HS-5 (cell line): Measurements from ENCODE around the gene MKRN1.
"Not testable (repeated sequence)": the region's sequence is repeated elsewhere in the genome, so short reads cannot be mapped to it uniquely, and the experiment has no call there.

ENCODE experiments used
- DNase-seq: peaks from one replicate; pipeline ENCODE4 v3.0.0-alpha.2; 2012; ENCODE audit warnings: low read depth

The MKRN1 gene

DNA sequence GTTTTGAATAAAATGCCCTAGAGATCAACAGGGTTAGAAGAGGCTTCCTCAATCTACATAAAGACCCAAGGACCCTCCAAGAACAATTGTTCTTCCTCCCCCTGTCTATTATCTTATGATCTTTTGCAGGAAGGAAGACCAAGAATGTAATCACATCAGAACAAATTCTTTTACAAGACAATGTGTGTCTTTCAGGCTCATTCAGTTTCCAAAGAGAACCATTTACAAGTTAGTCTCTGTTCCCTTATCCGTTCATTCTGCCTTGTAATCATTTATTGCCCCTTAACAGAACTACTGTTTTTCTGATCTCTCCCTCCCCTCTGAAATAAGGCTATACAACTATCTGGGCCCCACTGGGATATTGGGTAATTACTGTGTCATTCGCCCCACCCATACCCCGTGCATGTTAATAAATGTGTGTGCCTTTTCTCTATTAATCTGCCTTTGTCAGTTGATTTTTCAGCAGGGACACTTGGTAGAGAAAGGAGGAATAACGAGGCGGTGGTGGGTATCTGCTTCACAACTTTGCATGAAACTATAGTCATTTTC is 5.7 kb upstream of the MKRN1 start:
- no peak for DNase-seq

DNA sequence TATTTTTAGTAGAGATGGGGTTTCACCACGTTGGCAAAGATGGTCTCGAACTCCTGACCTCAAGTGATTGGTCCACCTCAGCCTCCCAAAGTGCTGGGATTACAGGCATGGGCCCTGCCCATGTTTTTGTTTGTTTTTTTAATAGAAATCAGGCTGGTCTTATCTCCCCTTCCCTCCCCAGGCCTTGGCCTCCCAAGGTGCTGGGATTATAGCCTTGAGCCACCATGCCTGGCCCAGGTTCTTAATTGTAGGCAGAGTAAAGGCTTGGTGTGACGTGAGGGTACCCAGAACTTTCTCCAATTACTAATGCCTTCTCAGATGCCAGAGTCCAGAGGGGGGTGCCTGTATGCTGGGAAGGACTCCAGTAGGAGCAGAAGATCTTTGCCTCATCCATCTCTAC is 5.2 kb upstream of the MKRN1 start:
- DNase-seq = no peak

DNA sequence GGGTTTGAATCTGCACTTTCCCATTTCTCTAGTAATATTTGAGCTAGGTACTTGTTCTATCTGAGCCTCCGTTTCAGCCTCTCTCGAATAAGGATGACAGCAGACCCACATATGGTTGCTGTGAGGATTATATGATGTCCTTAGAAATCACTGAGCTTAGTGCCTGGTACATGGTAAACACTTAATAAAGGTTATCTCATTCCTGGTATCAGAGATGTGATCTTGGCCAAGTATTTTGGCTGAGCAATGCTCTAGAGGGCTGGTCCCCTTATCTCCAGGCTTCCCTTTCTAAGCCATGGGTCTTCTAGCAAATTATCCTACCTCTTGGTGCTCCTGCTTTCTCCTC is 407 bp upstream of the MKRN1 start:
- no peak for DNase-seq

DNA sequence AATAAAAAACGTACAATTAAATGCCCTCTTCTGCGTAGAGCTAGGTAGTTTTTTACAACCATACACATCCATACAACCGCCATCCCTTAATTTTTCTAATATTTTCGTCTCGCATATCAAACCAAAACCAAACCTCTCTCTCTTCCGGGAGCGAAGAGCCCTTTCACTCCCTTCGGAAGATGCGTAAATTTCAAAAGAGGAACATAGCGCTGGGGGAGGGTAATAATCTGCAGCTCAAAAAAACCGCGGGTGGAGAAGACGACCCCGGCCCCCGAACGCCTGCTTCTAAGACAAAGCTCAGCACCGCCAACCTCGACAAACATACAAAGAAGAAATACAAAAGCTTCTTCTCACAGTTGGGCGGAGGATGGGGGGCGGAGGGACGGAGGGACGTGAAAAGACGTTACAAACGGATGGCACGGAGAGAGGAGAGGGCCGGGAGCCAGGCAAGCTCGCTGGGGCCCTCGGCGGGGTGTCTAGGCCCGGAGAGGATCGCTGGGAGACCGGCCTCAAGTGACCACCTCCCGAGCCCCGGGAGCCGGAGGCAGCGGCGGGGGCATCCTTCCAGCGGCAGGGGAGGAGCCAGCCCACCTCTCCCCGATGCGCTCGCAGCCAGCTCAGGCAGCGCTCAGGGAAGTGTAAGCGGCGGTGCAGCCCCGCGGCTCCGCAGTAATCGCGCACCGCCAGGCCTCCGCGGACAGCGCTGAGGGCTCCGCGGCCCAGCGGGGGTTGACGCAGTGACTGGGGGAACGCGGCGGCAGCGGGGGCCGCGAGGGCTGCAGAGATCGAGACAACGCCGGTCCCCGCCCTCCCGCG is 851 bp downstream of the MKRN1 start:
- DNase-seq = no peak

DNA sequence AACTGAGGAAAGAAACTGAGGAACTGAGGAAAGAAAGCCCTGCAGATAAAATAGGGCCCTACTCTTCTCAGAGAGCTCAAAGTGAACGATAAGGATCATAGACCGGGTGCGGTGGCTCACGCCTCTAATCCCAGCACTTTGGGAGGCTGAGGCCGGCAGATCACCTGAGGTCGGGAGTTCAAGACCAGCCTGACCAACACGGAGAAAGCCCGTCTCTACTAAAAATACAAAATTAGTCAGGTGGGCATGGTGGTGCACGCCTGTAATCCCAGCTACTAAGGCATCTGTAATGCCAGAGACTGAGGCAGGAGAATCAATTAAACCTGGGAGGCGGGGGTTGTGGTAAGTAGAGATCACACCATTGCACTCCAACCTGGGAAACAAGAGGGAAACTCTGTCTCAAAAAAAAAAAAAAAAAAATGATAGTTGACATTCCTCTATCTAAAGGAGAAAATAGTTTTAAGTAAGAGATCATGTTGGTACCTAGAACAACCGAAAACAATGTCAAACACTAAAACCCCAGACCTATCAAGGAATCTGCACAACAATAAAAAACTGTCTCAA is 2.5 kb downstream of the MKRN1 start:
- no peak for DNase-seq

DNA sequence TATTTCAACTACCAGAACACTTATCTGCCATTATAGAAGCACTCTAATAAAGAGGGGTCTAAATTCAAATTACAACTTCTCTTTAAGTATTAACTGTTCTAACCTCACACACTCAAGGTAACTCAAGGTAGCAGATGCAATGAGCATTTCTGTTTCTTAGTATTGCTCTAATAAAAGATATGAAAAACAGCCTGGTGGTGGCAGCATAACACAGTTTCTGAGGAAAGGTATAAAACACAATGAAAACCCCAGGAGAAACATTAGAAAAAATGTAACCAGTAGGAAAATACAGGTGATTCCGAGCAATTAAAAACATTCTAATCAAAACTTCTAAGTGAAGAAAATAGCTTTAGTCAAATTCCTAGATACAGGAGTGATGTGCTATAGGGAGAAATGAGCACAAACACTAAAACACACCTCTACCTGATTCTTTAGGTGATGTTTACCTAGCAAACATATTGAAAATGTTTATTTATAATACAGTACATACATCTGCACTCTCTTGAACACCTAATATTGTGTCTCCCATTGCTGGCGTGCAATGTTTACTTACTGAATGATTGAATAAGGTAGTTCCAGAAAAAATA is 3.5 kb downstream of the MKRN1 start:
- DNase-seq = no peak

DNA sequence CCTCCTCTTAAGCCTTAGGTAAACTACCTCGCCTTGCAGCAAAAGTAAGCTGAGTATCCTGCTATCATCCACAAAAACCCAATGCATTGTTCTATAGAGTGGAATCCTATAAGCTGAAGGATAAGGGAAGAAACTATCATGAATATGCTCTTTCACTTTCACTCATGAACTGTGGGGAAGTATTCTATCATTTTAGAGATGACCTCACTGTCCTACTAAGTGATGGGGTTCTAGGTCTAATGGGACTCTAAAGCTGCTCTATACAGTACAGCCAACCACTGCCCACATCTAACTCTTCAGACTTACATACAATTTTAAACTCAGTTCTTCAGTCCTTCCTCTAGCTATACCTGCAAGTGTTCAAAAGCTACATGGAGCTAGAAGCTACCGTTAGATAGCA is 16.2 kb downstream of the MKRN1 start:
- DNase-seq = no peak

DNA sequence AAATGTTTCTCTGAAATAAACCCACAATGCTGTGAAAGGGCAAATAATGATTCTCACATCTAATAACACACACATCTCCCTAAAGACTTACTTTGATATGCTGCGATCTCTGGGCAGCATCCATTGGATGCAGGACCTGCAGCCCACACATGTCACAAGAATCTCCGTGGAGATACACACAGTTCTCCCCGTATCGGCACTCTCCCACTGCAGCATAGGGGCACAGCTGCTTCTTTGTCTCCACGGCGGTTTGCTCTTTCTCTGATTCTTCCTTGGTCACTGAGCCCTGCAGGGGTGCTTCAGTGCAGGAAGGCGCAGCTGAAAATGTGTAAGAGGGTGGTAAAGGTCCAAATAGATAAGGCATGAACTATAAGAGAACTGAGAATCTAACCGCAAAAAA is 20.4 kb downstream of the MKRN1 start:
- no peak for DNase-seq

DNA sequence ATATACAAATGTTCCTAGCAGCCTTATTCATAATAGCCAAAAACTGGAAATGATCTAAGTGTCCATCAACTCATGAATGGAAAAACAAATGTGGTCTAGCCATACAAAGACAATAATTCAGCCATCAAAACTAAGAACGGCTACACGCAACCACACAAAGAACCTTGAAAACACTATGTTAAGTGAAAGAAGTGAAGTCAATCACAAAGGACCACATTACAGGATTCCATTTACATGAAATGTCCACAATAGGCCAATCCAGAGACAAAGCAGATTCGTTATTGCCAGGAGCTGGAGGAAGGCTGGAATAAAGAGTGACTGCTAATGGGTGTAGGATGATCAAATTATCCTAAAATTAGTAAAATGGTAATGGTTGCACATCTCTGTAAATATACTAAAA is 21.1 kb downstream of the MKRN1 start:
- DNase-seq = no peak

DNA sequence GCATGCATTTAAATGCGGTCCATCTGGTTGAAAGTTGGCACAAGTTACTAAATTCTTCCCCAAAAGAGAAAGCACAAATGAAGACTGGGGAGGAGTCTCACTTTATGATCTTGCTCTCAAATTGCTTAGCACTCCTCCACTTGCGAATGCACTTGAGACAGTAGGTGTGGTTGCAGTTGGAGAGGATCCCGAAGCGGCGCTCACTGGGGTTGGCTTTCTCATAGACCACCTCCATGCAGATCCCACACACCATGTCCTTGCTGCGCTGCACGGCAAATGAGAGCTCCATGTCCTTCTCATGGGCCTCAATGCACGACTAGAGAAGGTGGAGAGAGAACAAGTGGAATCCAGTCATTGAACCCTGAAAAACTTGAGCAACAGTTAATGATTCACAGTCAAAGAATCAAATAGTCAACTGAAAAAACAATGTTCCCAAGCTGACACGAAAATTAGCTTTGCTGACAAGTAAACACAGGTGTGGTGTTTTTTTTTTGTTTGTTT is 22.7 kb downstream of the MKRN1 start:
- DNase-seq = no peak

DNA sequence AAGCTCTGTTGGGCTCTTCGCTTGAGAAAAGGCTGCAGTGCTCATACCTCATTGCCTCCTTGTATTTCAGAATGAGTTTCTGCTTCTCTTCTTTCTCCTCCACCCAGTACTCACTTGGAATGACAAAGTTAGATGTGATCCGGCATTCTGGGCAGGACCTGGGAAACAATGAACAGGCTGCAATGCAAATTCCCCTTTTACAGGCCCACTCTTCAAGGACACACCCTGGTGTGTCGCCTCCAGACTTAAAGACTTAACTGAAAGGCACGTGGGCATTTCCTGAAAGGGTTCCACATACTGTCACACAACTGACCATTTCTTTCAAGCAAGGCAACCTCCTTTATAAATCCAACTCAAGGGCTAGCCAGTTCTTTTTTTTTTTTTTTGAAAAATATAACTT is 23.6 kb downstream of the MKRN1 start:
- DNase-seq = no peak

DNA sequence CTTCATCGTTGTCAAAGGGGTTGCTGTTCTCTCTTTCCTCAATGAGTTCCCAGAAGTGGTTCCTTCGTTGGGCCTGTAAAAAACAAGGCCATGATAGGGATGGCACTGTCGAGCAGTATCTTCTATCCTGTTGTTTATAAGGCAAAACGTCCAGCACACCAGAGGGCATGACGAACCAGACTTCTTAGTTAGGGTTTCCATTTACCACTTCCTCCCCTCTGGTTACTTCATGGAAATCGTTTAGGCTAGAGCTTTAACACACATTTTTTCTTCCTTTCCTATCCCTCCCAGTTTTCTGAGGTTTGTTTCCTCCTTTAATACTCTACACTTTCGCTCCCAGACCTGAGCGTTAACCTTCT is 24.7 kb downstream of the MKRN1 start:
- DNase-seq = no peak

DNA sequence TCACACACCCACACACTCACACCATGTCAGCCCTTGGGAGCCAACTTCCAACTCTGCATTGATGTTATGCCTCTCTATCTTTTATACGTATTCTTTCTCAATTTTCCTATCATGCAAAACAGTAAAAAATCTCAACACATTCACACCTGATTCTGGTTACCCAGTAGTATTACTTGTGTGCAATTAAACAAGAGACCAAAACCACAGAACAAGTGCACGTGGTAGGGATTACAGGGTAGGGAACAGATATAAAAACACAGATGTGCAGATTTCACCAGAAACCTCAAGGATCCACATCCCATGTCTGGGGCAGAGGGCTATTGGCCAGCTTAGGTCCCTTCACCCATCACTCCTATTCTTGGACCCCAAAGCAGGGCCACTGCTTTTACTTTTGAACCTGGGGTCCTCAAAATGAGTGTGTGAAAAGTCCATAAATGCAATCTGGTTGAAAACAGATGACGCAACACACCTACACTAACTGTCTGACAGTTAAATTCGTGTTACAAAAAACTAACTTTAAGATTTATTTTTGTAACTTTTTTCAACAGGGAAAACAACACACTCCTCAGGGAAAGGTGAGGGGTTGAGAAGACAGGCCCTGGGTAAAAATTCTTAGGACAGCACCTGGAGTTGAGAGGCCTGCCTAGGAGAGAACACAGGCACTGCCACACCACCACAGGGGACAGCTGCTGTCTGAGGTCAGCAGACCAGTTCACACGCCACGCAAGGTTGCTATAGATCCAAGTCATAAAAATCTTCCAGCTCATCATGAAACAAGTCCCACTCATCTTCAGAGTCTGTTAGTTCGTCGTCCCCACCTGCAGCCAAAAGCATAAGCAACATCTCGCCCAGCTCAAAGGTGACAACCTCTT is 25.3 kb downstream of the MKRN1 start:
- DNase-seq = not testable (repeated sequence)

DNA sequence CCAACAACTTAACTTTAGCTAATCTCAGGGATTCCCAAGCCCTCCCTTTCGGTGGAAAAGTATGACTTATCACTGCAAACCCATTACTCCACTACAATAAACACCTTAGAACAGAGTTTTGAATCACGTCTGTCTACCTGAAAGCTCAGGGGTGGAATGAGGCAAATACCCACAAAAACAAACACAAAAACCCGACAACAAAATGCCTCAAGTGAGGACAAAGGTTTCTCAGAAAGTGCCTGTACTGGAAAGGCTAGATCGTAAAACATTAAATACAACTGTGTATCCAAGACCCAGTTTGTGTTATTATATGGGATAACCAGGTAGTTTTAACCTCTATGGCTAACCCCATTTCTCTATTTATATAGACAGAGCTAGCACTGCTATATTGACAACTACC is 26.0 kb downstream of the MKRN1 start:
- DNase-seq = no peak

DNA sequence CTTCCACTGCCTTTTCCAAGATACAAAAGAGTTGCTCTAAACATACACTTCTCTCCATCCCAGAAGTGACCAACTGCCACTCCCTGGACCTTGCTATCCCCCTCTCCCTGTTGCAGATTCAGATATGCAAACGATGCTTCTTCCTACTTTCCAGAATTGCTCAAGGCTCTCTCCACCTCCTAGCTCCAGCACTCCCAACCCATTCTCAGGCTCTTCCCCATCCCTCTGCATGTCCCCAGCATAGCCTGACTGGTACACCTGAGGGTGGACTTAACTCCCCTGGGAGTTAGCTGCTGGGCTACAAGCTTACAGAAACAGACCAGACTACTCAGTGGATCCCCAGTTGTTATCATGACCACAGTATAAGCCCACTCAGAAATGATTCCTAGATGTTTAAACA is 27.6 kb downstream of the MKRN1 start:
- no peak for DNase-seq

DNA sequence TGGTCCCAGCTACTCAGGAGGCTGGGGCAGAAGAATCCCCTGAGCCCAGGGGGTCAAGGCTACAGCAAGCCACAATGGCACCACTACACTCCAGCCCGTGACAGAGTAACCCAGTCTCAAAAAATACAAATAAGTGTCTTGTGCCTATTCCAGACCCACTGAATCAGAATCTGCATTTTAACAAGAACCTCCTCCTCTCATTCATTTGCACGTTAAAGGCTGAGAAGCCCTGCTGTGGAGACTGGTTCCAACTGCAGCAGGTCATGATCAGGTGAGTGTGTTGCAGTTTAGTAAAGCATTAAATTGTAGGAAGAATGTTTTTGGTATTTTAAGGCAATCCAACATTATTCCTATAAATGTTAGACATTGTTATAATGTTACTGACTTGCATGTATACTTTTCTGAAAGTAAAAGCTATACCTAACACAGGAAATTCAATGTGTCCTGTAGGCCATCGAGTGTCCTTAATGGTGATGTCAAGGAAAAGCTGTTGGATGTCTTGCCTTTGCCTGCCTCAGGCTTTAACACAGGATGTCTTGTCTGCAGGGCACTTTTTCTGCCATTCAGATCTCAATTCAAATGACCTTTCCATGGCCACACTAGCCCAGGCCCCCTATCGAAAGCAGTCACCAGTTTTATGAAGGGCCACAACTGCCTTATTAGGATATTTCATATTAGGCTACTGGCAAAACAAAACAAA is 30.4 kb downstream of the MKRN1 start:
- no peak for DNase-seq

DNA sequence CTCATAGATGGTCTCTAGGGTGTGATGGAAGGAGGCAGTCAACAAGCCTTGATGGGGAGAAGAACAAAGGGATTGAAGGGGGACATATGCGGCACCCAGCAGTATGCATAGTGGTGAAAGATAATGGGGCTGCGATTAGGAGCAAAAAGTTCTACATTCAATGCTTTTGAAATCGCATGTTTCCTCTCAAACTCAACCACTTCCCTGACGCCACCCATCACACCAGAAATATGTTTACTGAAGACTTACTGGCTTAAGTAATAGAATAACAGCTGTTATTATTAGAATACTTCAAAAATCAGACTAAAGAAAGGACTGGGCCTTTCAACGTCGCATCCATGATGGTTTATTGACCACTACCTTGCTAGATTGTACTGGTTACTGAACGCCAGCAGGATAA is 31.5 kb downstream of the MKRN1 start:
- no peak for DNase-seq

DNA sequence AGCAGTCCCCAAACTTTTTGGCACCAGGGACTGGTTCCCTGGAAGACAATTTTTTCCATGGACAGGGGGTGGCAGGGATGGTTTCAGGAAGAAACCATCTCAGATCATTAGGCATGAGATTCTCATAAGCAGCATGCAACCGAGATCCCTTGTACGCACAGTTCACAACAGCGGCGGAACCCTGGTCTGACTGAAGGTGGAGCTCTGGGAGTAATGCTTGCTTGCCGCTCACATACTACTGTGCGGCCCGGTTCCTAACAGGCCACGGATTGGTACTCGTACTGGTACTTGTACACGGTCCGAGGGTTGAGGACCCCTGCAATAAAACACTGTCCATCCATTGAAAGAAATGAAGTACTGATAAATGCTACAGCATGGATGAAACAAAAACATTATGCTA is 32.8 kb downstream of the MKRN1 start:
- no peak for DNase-seq

DNA sequence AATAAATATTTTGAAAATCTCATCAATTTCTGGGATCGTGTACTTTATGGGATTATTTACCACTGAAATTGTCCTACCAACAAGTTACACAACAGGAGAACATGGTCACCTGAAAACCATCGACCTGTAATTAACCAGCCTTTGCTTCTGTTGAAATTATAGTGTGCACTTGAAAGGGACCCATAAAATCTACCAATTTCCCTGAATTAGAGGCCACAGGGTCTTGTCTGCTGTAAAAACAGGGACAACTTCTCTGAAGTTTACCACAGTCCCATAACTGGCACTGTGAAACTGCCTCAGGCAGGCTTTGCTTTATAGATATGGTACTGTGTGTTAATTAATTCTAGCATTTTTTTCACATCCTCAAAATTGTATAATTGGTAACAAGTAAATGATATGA is 37.8 kb downstream of the MKRN1 start:
- DNase-seq = no peak

DNA sequence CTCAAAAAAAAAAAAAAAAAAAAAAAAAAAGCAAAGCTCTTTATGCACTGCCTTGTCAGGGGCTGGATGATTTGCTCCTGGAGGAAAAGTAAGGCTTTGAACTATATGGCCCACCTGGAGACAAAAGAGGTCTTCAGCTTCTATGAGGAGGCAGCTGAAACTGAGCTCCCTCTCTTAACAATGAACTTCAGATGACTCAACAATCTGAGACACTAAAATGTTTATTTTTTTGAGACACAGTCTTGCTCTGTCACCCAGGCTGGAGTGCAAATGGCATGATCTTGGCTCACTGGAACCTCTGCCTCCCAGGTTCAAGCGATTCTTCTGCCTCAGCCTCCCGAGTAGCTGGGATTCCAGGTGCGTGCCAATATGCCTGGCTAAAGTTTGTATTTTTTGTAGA is 38.7 kb downstream of the MKRN1 start:
- no peak for DNase-seq

DNA sequence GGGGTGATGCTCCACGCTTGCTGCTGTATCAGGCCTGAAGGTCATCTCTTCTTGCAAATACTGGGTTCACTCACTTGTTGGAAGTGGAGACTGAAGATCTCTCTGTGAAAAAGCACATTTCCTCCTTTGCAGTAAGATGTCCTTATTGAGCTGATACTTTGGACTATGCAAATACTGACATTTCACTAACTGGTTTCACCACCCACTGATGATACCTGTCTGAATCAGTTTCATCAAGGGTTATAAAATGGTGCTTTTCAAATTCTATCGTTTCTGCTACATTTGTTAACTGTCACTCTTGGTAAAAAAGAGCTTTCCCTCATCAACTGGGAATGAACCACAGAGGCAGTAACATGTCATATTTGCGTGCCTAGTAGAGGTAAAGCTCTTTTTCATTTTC is 39.9 kb downstream of the MKRN1 start:
- no peak for DNase-seq
